ENCODE measurements around the gene RNFT2.

Gene RNFT2

GRCh38 chr12:116896411-116896924, 158.4 kb downstream of the RNFT2 start:
- no peaks in the 10 kb centered on the region for H3K4me1 ChIP-seq
- no peaks in the 10 kb centered on the region for H3K36me3 ChIP-seq
- H3K27me3 ChIP-seq, result no peaks in the 10 kb centered on the region
- no peak for DNase-seq
- TF ChIP-seq CTCF (IDR thresholded peaks at IDR 0.05; ENCODE audit: low read depth, low read length), result no peak
- no peaks in the 10 kb centered on the region for H3K9me3 ChIP-seq
- no peak overlapping the region for H3K4me3 ChIP-seq (ENCODE audit: low read depth, low read length)

- no peak for DNase-seq
- TF ChIP-seq CTCF (IDR thresholded peaks at IDR 0.05; ENCODE audit: low read depth, low read length), result no peak
- H3K36me3 ChIP-seq, result no peaks in the 10 kb centered on the region
- H3K4me1 ChIP-seq, result no peaks in the 10 kb centered on the region
- H3K4me3 ChIP-seq (ENCODE audit: low read depth, low read length), result no peak overlapping the region
- no peaks in the 10 kb centered on the region for H3K27me3 ChIP-seq
- no peaks in the 10 kb centered on the region for H3K9me3 ChIP-seq
Observed at GRCh38 chr12:116897476-116897875, 159.4 kb downstream of the RNFT2 start.

- Histone ChIP-seq H3K27me3 (no peaks in the 10 kb centered on the region), H3K4me1 (no peaks in the 10 kb centered on the region), H3K36me3 (no peaks in the 10 kb centered on the region), H3K4me3 (ENCODE audit: low read depth, low read length) (no peak overlapping the region), H3K9me3 (no peaks in the 10 kb centered on the region)
- TF ChIP-seq CTCF (IDR thresholded peaks at IDR 0.05; ENCODE audit: low read depth, low read length), result no peak
- DNase-seq, result no peak
Observed at GRCh38 chr12:116898669-116899068, 160.6 kb downstream of the RNFT2 start.

GRCh38 chr12:116901612-116902011, 163.5 kb downstream of the RNFT2 start:
- no peaks in the 10 kb centered on the region for H3K4me1 ChIP-seq
- no peak for DNase-seq
- no peak overlapping the region for H3K4me3 ChIP-seq (ENCODE audit: low read depth, low read length)
- no peaks in the 10 kb centered on the region for H3K27me3 ChIP-seq
- TF ChIP-seq CTCF (IDR thresholded peaks at IDR 0.05; ENCODE audit: low read depth, low read length), result no peak
- H3K9me3 ChIP-seq, result no peaks in the 10 kb centered on the region
- H3K36me3 ChIP-seq, result no peaks in the 10 kb centered on the region

Measured in BE2C (cell line).